ENCODE data around the gene TLCD3B. TPM values are rescaled to one million over a fixed set of nuclear protein-coding genes. Genes with fewer than 3 reads are reported as not detected.

Gene TLCD3B
- total RNA-seq, 4 donors from 2014 or later: 0.27 TPM; not detected in 3

DNA sequence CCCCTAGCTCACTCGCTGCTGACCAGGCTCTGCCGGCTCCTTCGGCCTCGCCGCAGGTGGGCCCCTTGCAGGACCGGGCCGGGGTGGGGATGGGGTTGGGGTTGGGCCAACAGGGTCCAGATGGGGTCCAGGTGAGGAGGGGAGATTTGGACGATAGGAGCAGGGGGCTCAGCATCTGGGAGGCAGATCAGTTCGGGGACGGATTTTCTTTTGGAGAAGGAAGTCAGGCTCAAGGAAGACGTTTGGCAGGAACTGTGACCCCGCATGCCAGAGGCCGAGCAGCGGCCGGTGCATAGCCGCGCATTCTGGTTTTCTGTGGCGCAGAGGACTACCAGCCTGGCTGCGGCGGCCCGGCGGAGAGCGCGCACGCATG lies 33.6 kb upstream of the TLCD3B start:
- Histone ChIP-seq H3K36me3 (peaks cover 0 to 32% of the 10 kb centered on the region in 2 donors), H3K9me3 (no peaks in the 10 kb centered on the region), H3K4me1 (peaks cover 70 to 74% of the 10 kb centered on the region in 2 donors), H3K27me3 (no peaks in the 10 kb centered on the region), H3K27ac (peak overlapping the region; percentile 97 to 100 (median 100)), H3K4me3 (peak overlapping the region; percentile 75 to 91 (median 82))
- intact Hi-C loops (cut with DNase I; ENCODE audit: low total_unique reads): loop anchor here (1.0 to 10.0 kb wide), 7 partner anchors 28 to 1526 kb away; partner anchors contain the start of genes HIRIP3, INO80E, MAPK3 and NUPR1
- in situ Hi-C loops (cut with MboI; ENCODE audit: low sequenced_read_pairs in 4 of 4): loop anchor here in 2 of 4 donors (25.0 kb wide), 2 partner anchors 298 to 348 kb away; partner anchors contain the start of genes CD2BP2 (in 1 of the 2), MYL11 (in 1 of the 2), TBC1D10B (in 1 of the 2) and ZNF771 (in 1 of the 2)
- no peak for TF ChIP-seq POLR2A (IDR thresholded peaks at IDR 0.05)
- TF ChIP-seq, protein P1, sequence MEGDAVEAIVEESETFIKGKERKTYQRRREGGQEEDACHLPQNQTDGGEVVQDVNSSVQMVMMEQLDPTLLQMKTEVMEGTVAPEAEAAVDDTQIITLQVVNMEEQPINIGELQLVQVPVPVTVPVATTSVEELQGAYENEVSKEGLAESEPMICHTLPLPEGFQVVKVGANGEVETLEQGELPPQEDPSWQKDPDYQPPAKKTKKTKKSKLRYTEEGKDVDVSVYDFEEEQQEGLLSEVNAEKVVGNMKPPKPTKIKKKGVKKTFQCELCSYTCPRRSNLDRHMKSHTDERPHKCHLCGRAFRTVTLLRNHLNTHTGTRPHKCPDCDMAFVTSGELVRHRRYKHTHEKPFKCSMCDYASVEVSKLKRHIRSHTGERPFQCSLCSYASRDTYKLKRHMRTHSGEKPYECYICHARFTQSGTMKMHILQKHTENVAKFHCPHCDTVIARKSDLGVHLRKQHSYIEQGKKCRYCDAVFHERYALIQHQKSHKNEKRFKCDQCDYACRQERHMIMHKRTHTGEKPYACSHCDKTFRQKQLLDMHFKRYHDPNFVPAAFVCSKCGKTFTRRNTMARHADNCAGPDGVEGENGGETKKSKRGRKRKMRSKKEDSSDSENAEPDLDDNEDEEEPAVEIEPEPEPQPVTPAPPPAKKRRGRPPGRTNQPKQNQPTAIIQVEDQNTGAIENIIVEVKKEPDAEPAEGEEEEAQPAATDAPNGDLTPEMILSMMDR (IDR thresholded peaks at IDR 0.05 in 4 of 5, conservative IDR thresholded peaks at IDR 0.05 in 1 of 5): no peak
- DNase-seq (no peak), ATAC-seq (no peak)

DNA sequence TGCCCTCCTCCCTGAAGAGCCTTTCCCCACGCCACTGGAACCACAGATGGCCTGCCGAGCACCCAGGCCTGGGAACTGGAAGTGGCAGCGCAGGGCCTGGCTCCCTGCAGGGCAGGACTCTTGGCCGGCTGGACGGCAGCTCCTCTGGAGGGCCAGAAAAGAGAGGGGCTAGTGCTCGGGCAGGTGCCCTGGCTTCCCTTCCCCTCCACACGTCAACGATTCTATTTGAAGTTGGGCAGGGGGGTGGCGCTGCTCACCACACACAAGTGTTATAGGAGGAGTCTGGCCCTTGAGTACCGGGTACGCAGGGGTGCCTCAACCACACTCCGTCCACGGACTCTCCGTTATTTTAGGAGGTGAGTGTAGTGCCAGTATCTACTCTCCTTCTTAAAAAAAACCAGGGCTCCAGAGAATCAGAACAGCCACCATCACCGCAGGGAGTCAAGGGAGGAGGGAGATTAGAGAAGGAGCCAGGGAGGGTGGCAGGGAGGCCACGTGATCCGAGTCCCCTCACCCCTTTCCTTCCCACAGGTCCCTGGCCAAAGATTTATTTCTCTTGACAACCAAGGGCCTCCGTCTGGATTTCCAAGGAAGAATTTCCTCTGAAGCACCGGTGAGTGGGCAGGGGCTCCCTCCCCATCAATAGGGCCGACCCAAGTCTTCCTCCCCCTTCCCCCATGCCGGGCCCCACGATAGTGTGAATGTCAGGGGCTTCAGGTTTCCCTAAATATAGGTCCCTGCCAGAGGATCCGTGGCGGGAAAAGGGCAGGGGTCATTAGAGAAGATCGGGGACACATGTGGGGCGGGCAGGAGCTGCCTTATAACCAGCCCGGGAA lies 33.0 kb upstream of the TLCD3B start:
- Histone ChIP-seq H3K27me3 (no peaks in the 10 kb centered on the region), H3K4me3 (peak overlapping the region; percentile 75 to 91 (median 82)), H3K27ac (peak overlapping the region; percentile 97 to 100 (median 100)), H3K4me1 (peaks cover 64 to 68% of the 10 kb centered on the region in 2 donors), H3K9me3 (no peaks in the 10 kb centered on the region), H3K36me3 (peaks cover 0 to 26% of the 10 kb centered on the region in 2 donors)
- DNase-seq: peak; percentile 85 to 93
- in situ Hi-C loops (cut with MboI; ENCODE audit: low sequenced_read_pairs in 4 of 4) (loop anchor here in 2 of 4 donors (25.0 kb wide), 2 partner anchors 298 to 348 kb away; partner anchors contain the start of genes CD2BP2 (in 1 of the 2), MYL11 (in 1 of the 2), TBC1D10B (in 1 of the 2) and ZNF771 (in 1 of the 2)), intact Hi-C loops (cut with DNase I; ENCODE audit: low total_unique reads) (loop anchor here (1.0 to 10.0 kb wide), 5 partner anchors 28 to 1525 kb away; partner anchors contain the start of genes HIRIP3, INO80E and NUPR1)
- peak; percentile 77 to 79 for TF ChIP-seq POLR2A (IDR thresholded peaks at IDR 0.05)
- TF ChIP-seq, protein P1 (IDR thresholded peaks at IDR 0.05 in 4 of 5, conservative IDR thresholded peaks at IDR 0.05 in 1 of 5): peak in 4 of 5 experiments; percentile 52 to 66 (median 56)
- peak; percentile 50 to 53 for ATAC-seq

GRCh38 chr16:30063278-30063892 lies 32.3 kb upstream of the TLCD3B start:
- Histone ChIP-seq H3K27ac (peak overlapping the region; percentile 97 to 100 (median 100)), H3K36me3 (peaks cover 0 to 19% of the 10 kb centered on the region in 2 donors), H3K9me3 (no peaks in the 10 kb centered on the region), H3K4me3 (peak overlapping the region; percentile 75 to 91 (median 82)), H3K27me3 (no peaks in the 10 kb centered on the region), H3K4me1 (peaks cover 57 to 61% of the 10 kb centered on the region in 2 donors)
- peak in 1 of 2 donors; percentile 0 for ATAC-seq
- intact Hi-C loops (cut with DNase I; ENCODE audit: low total_unique reads) (loop anchor here (5.0 to 10.0 kb wide), 2 partner anchors 66 to 351 kb away; partner anchors contain the start of genes HIRIP3 and INO80E), in situ Hi-C loops (cut with MboI; ENCODE audit: low sequenced_read_pairs in 4 of 4) (loop anchor here in 2 of 4 donors (25.0 kb wide), 2 partner anchors 299 to 349 kb away; partner anchors contain the start of genes CD2BP2 (in 1 of the 2), MYL11 (in 1 of the 2), TBC1D10B (in 1 of the 2) and ZNF771 (in 1 of the 2))
- no peak for DNase-seq
- TF ChIP-seq POLR2A (IDR thresholded peaks at IDR 0.05): no peak
- TF ChIP-seq, protein P1 (IDR thresholded peaks at IDR 0.05 in 4 of 5, conservative IDR thresholded peaks at IDR 0.05 in 1 of 5): no peak

DNA sequence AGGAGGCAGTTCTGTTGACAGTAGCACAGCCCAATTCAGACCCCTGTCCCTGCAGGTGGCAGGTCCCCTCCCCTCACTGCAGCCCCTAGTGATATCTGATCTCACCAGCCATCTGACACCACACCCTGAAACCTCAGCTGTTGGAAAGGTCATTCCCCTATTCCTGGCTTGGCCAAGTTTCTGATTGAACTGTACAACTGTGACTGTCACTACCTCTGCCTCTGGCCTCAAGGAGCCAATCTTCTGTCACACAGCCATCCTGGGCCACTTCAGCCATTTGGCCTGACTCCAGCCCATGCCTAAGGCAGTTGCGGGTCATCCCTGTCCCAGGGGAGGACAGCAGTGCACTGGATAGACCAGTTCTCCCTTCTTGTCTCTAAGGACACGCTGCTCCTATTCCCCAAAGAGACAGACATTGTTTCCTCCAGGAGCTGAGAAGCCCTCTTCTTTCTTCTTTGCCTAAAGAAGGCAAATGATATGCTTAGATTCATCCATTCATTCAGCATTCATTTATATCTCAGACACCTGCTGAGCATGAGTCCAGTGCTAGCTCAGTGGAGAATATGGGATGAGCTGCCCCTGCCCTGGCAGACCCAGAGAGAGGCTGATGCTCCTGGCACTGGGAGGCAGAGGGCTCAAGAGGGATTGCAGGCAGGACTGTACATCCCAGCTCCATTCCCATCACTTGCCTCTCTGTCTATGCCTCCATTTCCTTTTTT lies 29.9 kb upstream of the TLCD3B start:
- peak; percentile 24 to 32 for ATAC-seq
- H3K36me3 ChIP-seq: no peaks in the 10 kb centered on the region
- peak overlapping the region; percentile 97 to 100 (median 100) for H3K27ac ChIP-seq
- H3K27me3 ChIP-seq: no peaks in the 10 kb centered on the region
- peak; percentile 67 to 85 for DNase-seq
- intact Hi-C loops (cut with DNase I; ENCODE audit: low total_unique reads): loop anchor here (1.0 to 10.0 kb wide), 3 partner anchors 64 to 354 kb away; partner anchors contain the start of genes HIRIP3 and INO80E
- no peak overlapping the region for H3K4me3 ChIP-seq
- H3K4me1 ChIP-seq: peaks cover 40 to 41% of the 10 kb centered on the region in 2 donors
- H3K9me3 ChIP-seq: no peaks in the 10 kb centered on the region
- no peak for TF ChIP-seq POLR2A (IDR thresholded peaks at IDR 0.05)
- TF ChIP-seq, protein P1 (IDR thresholded peaks at IDR 0.05 in 4 of 5, conservative IDR thresholded peaks at IDR 0.05 in 1 of 5): no peak
- in situ Hi-C loops (cut with MboI; ENCODE audit: low sequenced_read_pairs in 4 of 4): loop anchor here in 2 of 4 donors (25.0 kb wide), 2 partner anchors 301 to 351 kb away; partner anchors contain the start of genes CD2BP2 (in 1 of the 2), MYL11 (in 1 of the 2), TBC1D10B (in 1 of the 2) and ZNF771 (in 1 of the 2)

Measured in gastrocnemius medialis (tissue), 4 donors.